ENCODE measurements around the gene SLC6A1.

- TF ChIP-seq POLR2AphosphoS5 (IDR thresholded peaks at IDR 0.05; ENCODE audit: low read depth, low read length) (no peak), TAF1 (IDR thresholded peaks at IDR 0.05; ENCODE audit: borderline replicate concordance, insufficient read depth, low read length) (no peak)
Observed at GRCh38 chr3:10949197-10949596, 43.4 kb upstream of the SLC6A1 start.

Data from PFSK-1 (cell line).